NOMO-1 treated with DMSO at 0.1 percent for 48 hours (cell line): ENCODE data around the gene POLD2.

Experiments
- DNase-seq: peaks from one replicate; lab custom pipeline; 2025; ENCODE audit not compliant: unreplicated experiment; lab: John Stamatoyannopoulos, UW

POLD2 gene

DNA sequence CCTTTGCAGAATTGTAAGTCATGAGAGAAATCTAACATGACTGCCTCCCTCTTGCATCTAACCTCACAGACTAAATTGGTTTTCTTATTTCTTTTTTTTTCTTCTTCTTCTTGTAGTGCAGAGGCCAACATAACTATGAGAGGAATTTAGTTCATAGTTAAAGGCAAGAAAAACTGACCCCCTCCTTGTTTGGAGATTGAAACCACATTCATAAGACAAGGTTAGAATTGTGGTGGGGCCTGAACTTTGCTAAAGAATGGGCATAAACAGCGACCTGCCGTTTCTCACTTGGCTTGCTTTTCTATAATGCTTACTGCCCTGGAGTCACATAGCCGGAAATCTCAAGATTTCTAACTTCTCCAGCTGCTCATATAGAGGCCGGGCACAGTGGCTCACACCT, 38.6 kb downstream of the POLD2 start:
- no peak for DNase-seq

DNA sequence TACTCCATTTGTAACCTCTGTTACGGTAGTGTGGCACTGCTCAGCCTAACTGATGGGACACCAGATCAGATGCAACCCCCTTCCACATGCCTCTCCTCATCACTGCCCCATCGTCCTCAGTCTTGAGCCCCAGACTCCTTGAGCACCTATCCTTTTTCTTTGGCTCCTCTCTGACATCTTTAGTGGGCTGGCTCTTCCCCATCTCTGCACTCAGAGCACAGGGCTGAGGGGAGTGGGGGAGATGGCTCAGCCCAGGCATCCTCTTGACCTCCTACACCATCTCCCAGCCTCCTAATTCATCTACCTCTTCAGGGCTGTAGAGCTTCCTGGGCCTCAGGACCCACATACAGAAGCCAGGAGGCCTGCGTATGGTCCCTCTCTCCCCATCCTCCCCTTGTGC, 39.6 kb downstream of the POLD2 start:
- DNase-seq: no peak

DNA sequence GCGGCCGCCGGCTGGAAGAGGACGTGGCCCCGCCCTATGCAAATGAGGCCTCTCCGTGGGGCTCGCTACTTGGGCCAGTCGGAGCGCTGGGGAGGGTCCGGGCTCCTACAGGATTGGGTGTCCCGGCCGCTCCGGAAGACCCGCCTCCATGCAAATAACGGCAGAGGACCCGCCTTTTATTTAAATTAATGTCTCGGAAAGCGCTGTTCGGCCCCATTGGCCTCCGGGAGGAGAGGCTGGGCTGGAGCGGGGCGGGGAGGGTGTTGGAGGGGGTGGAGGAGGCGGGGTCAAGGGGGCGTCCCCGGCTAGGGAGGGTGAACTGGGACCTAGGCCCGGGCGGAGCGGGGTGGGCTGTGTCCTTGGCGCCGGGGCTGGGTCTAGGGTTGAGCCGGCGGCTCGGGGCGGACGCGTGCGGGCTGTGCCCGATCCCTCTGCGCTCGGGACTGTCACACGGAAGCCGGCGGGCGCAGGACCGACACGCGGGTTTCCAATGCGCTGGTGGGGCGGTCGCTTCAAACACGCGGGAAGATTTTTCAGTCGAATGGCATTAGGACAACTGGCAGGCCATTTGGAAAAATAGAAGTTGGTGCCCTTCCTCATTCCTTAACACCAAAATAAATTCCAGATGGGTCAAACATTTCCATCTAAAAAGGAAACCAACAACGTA, 40.7 kb downstream of the POLD2 start:
- DNase-seq: peak; percentile 99

DNA sequence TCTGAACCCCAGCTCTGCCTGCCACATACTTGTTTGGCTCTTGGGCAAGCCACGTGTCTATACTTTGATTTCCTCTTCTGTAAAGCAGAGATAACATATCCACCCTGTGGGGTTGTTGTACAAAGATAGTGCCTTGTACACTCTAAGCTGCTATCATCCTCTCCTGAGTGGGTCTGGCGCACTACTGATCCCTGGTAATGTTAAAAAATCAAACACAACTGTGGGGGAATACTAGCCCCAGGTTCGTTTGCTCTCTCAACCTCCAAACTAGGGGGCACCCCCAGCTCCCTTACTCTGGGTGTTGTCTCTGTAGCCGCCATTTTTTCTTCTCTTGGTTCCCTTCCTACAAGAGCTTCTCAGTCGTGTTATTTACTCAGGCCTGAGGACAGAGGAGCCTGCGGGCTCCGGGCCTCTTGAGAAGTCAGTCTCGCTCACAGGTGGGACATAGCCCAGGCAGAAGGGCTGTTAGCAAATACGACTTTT, 42.0 kb downstream of the POLD2 start:
- DNase-seq: peak; percentile 15

DNA sequence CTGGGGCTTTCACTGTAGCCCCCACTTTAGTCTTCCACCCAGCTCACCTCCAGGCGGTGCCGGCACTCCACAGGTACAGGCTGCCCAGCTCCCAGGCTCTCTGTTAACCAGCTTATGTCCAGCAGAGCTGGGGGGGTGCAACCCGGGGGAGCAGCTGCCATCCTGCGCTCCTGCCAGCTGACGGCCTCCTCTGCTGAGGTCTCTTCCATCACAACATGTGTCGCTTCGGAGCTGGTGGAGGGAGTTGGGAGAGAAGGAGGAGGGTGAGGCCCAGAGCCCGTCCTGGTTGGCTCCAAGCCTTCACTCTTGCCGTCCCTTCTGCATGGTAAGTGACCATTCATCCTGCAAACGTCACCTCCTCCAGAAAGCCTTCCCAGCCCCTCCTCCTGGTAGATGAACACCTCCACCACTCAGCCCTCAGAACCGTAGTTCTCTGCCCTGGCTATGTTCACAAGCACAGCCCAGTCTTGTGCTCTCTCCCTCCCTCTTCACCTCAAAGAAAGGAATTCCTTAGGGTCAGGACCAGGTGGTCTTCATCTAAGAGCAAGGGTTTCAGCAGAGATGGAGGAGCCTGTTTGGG, 42.6 kb downstream of the POLD2 start:
- DNase-seq: no peak

DNA sequence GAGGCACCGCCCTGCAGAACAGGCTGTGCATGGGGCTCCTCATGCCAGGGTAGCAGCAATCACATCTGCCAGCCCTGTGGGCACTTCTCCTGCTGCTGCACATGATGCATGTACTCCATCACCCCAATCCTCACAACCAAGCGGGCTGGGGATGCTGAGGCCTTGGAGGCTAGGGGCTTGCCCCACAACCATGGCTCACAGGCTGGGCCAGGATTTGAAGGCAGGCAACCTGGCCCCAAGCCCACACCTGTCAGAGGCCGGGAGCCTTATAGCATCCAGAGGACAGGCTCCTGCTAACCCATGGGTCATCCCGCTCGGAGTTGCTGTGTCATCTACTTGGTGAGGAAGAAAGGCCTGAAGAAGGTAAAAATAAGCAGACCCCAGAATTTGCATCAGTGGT, 43.2 kb downstream of the POLD2 start:
- no peak for DNase-seq

DNA sequence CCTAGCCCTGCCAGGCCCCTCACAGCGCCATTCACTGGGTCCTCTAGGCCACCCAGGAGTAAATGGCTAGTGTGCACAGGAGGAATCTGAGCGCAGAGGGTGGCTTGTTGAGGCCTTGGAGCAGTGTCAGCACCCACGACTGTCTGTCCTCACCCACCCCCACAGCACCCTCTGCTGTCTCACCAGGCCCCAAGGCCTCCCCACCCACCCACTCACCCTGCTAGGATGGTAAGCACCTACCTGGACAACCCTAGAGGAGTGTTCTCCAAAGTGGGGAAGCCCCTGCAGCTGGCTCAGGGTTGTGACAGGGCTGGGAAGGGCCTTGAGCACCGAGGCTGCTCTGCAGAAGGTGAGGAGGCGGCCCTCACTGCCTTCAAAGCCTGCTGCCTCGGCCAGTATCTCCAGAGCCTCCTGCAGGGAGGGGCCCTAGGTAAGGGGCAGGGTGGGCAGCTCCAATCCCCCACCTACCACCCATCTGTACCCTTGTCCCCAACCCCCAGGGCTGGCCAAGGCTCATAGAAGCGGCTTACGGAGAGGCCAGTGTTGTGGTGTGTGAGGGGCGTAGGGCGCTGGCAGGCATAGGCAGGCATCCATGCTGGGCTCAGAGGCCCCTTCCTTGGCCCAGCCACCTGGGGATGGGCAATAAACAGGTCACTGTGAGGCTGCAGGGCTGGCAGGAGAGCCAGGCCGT, 43.9 kb downstream of the POLD2 start:
- DNase-seq: no peak

DNA sequence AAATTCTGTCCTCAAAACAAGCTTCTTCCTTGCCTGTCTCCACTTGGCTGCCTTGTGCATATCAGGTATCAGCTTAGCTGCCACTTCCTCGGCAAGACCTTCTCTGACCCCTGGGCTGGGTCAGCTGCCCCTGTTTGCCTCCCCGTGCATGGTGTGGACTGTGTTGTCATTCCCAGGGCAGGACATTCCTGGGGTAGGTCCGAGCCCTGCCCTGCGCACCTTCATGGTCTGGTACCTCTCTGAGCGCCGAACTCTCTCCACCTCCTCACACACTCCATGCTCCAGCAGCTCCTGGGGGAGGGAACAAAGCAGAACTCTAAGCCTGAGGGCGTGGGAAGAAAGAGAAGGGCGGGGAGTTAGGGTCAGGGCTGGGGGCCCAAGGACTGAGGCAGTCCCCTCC, 44.8 kb downstream of the POLD2 start:
- DNase-seq: no peak

DNA sequence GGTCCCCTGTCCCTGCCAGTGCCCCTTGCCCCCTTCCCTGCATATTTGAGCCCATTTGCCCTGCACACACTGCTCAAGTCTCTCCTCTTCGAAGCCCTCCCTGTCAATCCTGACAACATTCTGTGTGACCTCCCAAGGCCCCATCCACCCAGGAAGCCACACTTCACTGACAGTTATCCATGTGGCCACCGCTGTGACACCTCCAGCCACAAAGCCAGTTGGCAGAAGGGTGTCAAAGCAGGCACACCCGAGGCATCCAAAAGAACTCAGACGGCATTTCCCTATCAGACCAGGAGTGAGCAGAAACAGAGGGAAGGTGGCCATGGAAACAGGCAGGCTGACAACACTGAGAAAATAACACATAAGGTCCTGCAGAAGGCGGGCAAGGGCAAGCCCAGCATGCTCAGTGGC, 45.7 kb downstream of the POLD2 start:
- no peak for DNase-seq

DNA sequence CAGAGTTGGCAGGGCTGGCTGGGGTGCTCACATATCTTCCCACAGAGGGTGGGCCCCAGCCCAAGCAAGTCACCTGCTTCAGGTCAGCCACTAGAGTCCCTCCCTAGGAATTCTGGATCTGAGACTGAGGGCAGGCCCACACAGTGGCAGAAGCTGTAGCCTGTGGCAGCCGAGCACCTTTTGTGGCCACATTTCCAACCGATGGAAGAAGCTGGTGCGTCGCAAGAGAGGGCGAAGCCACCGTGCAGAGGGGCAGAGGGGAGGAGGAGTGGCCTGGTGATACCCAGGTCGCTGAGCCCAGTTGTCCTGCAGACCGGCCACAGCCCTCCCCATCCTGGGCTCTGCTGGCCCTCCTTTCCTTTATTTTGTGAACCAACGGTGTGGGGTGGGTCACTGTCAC, 46.3 kb downstream of the POLD2 start:
- DNase-seq: no peak

DNA sequence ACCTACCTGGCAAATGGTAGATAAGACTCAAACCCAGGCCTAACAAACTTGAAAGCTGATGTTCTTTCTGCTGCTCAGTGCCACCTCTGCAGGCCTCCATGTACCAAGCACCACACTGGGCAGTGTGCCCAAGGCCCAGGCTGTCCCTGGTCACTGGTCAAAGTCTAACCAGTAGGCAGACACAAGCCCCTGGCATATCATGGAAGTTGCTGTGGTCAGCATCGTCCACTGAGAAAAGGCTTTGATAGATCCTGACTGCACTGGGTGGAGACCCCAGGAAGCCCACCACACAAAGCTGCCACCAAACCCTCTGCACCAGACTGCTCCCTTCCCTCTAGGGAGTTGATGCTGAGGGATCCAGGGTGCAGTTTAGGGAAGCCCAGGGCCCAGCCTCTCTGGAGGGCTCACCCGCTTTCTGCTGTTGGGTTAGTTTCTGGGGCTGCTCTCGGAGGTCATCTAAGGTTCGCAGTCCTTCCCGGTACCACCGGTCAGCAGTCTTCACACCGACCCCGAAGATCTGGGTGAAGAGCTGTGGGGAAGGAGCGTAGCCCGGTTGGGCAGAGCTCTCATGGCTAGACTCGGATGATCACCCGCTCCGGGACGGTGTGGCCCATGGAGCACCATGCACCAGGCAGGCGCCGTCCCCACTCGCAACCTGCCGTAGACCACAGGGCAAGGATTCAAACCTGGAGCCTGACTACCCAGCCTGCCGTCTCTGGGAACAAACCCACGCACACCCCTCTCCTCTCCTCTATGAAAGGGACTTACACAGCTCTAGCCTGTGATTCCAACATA, 47.0 kb downstream of the POLD2 start:
- DNase-seq: no peak

DNA sequence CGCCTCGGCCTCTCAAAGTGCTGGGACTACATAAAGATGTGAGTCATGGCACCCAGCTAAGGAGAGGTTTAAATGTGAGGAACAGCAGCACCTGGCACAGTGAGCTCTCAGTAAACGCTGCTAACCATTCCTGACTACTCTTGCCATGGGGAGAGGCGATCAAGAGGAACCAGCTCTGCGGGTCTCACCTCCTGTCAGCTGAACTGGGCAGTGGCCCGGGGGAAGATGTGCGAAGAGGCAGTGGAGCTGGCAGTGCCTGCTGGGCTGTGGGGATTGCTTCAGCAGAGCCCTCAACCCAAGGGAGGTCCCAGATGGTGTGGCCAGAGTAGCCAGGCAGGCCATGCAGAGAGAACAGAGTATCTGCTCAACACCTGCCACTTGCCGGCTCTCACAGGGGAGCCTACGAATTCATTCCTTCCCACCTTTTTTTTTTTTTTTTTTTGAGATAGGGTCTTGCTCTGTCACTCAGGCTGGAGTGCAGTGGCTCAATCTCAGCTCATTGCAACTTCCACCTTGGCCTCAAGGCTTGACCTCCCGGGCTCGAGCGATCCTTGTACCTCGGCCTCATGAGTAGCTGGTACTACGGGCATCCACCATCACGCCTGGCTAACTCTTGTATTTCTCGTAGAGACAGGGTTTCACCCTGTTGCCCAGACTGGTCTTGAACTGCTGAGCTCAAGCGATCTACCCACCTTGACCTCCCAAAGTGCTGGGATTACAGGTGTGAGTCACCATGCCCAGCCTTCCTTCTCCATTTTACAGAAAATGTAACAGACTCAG, 47.9 kb downstream of the POLD2 start:
- no peak for DNase-seq

DNA sequence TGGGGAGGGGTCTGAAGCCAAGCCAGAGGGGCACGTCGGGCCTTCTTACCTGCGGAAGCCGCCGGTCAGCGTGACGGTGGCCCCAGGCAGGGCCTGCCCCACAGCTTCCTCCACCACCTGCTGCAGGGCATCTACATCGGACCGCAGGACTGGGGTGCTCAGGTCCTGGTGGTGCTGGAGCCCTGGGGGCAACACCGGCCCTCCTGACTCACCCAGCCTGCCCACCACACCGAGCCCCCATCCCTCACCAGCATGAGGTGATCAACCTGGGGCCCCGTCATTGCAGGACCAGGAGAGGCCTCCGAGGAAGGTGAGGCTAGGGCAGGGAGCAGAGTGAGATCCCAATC, 49.0 kb downstream of the POLD2 start:
- no peak for DNase-seq

DNA sequence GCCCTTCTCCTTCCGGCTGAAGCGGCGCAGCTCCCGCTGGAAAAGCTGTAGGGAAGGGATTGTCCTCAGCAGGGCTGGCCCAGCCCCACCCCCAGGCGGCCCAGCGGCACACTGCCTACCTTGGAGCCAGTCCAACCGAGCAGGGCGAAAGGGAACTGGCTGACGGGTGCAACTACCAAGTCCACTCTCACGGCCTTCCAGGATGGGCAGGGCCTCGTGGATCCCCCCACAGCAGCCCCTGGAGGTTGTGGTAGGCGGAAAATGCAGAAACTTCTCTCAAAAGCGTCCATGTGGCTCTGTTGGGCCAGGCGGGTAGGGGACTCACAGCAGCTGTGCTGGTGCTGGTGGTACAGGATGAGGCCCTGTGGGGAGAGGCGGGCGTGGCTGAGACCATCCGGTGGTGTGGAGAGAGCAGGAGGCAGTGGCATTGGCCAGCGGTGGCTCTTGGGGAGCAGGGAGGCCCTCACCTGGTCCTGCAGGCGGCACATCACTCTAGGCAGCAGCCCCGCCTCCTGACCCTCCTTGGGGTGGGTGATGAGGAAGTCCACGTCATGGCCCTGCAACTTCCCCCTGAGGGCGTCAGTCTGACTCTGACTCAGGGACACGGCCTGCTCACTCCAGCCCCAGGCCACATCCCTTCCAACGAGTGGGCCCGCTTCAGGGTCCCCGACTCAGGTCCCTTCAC, 49.5 kb downstream of the POLD2 start:
- peak; percentile 86 for DNase-seq

DNA sequence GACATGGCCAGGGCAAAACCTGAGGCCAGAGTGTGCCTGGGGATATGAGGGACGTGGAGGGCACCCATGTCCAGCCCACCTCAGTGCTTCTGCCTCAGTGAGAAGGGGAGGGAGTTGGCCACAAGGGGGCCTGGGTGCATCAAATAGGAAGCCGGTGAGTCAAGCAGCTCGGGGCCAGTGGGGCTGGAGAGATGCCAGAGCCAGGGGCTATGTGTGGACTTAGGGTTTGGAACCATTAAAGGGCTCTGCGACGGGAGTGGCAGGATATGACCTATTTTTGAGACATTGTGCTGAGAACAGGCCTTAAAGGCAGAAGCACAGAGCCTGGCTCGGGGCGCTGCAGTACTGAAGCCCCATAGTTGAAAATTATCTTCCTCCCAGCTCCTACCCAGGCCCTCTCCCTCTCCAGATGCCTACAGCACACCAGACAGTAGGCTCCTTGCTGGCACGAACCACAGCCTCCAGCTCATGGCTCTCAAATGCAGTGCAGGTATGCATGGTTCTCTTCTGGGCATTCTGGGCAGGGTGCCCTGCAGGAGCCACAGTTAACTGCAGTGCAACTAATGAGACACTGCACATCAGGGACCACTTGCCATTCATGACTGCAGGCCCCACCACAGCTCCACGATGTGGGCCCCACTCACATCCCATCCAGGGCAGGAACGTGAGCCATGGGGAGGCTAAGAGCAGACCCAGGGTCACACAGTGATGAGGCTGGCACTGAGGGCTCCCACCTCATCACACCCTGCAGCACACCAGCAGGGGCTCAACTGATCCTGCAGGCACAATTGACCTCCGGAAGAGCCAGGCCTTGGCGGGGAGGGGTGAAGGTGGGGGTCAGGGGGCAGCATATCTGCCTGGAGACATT, 50.8 kb downstream of the POLD2 start:
- DNase-seq: no peak

DNA sequence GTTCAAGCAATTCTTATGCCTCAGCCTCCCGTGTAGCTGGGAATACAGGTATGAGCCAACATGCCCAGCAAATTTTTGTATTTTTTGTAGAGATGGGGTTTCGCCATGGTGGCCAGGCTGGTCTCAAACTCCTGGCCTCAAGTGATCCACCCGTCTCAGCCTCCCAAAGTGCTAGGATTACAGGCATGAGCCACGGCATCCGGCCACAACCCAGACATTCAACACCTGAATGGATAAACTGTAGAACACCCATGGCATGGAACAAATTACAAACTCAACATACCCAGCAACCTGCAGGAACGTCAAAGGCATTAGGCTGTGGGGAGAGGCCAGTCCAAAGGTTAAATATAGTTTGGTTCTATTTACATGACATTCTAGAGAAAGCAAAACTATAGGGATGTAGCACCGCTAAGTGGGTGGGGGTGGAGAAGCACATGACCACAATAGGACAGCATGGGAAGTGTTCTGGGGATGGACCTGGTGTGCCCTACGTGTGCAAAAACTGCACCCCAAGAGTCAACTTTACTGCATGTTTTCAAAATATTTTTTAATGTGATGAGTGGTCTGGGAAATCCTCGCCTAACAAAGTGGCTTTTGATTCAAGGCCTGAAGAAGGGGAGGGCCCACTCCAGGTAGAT, 51.5 kb downstream of the POLD2 start:
- no peak for DNase-seq

DNA sequence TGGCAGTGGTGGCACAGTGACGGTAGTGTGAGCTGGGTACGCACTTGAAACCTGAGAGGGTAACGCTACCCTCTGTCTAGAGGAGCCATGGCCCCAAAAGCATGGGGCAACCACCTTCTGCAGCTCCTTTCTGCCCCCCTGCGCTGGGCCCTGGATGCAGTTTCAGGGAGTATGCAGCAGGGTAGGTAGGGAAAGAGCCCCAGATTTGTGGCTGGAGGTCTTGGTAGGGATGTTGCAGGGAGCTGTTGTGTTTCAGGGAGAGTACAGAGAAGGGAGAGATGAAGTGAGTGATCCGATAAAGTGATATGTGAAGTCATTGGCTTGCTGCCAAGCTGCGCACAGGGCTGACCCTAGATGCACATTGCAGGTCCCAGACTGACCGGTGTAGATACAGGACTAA, 55.3 kb downstream of the POLD2 start:
- DNase-seq: no peak

DNA sequence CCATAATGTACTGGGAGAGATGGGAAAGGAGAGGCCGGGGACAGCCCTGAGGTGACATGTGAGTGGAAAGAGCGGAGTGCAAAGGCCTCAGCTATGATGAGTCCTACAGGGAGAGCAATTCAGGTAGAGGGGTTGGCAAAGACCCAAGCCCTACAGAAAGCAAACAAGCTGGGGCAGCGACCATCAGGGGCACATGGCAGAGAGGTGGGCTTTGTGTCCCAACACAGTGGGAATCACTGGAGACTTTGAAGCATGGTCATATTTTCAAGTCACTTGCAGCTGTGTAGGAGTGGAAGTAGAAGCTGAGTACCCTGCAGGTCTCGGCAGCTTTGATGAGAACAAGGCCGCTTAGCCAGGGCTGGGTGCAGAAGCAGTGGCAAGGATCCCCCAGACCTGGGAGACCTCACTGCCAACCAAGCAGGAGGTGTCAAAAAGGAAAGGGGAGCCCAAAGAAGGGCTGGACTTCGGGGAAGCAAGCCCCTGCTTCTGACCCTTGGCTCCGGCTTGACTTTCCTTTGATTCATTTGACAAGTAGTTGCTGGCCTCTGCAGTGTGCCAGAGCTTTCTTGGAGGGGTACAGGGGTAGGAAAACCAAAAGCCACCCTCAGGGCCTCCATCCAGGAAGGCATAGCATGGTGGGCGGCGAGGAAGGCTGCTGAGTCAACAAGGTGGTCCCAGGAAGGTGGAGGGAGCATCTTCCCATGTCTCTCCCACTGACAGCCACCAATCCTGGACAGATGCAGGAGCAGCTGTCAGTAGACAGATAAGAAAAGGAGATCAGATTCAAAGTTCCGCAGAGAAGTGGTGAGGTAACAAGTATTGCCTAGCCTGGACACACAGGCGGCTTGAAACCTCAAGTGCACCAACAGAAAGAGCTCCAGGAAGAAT, 56.0 kb downstream of the POLD2 start:
- no peak for DNase-seq
